CD4-positive, alpha-beta T cell treated with Interleukin-17A for 4 hours (primary cell): ENCODE results near the gene ASPRV1.

Experiments
- DNase-seq: peaks from one replicate; pipeline ENCODE4 v3.0.0-alpha.2; 2020; ENCODE audit warnings: mixed read lengths

ASPRV1 gene

DNA sequence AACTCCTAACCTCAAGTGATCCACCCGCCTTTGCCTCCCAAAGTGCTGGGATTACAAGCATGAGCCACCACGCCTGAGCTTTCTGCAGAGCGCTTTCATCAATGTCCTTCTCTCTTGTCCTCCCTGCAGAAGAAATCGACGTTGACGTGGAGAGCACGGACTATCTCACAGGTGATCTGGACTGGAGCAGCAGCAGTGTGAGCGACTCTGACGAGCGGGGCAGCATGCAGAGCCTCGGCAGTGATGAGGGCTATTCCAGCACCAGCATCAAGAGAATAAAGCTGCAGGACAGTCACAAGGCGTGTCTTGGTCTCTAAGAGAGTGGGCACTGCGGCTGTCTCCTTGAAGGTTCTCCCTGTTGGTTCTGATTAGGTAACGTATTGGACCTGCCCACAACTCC is 23.5 kb downstream of the ASPRV1 start:
- DNase-seq = no peak

DNA sequence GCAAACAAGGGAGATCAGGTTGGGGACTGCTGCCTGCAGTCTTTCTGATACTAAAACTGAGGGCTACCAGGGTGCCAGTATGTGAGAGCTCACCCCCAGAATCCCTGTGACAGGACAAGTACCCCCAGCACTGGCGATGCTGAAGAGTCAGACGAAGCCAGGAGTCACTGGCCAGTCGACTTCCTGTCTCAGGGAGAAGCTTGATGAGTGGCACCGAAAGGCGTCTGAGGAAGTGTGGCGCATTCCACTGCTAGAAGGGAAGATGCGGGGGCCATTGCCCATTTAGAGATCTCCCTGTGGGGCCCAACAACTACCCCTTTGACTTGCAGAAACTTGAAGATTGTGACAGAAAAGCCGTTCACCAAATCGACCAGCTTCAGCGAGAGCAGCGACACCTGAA is 24.5 kb downstream of the ASPRV1 start:
- DNase-seq = no peak

DNA sequence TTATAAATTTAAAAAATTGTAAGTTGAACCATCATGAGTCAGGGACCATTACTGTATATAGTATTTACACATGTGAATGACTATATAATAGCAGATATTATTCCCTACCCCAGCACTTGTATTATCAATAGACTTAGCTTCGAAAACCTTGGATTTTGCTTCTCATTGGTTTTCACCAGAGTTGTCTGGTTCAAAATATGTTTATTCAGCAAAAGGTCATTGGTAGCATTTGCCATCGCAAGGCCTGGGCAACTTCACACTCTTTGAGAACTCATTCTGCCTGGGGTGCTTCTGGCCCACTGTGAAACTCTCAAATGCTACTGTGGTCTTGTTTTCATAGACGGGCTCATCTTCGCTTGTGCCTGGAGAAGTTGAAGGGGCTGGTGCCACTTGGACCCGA is 26.4 kb downstream of the ASPRV1 start:
- no peak for DNase-seq

DNA sequence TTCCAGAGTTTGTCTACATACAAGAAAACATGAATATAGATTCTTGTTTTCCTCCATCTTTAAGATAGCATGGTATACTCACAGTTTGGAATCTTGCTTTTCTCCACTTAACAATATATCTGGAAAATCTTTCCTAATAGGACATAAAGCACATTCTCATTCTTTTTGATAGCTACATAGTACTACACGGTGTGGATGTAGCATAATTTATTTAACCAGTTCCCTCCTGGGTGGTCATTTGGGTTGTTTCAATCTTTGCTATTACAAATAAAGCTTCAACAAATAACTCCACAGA is 26.9 kb downstream of the ASPRV1 start:
- DNase-seq = no peak

DNA sequence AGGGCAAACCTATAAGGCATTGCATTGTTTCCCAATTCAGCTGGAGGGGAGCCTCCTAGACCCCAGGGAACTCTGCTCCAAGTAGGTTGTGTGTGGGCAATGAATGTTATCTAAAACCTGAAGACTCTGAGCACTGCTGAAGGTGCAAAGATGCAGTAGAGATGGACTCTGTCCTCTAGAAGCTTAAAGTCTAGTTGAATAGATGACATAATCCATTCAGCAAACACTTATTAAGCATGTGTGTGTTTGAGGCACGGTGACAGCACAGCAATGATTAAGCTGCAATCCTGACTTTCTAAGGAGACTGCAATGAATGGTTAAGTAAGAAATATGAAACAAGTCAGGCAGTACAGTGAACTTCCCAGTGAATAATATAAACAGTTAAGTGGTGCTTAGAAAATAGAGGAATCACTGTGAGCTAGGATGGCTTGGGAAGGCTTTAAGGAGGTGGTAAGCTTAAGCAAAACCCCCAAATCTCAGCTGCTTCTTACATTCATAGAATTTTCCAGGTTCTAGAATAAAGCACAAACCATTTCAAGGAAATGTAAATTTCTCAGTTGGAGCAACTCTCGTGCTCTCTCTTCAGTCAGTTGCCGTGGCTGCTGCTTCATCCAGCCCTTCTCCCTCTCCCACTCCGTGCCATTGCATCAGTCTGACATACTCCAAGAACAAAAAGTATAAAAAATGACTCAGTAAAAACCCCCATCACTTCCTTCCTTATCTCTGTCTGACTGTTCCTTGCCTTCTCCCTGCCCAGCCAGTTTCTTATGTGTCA is 27.4 kb downstream of the ASPRV1 start:
- no peak for DNase-seq

DNA sequence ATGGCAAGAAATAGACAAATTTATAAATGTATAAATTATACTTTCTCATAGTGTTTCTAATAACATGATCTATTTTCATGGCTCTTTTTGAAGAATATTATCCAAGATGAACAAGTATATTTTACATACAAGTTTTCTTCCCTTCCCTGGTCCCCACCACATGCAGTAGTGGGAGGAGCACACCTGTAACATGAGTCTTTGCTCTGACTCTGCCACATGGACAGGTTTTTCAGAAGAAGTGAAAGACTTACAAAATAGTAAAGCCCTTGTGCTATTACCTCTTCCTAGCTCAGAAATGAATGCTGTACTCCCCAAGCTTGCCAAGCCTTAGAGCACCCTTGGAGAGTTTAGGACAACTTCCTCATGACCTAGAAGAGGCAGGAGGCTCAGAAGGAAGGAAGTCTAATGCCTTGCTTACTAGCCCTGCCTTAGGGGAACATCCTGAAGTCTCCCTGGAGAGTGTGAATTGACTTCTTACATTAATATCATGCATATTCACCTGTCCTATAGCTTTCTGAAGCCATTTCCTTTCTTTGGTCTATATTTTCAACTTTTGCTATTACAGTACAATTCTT is 28.1 kb downstream of the ASPRV1 start:
- DNase-seq = no peak

DNA sequence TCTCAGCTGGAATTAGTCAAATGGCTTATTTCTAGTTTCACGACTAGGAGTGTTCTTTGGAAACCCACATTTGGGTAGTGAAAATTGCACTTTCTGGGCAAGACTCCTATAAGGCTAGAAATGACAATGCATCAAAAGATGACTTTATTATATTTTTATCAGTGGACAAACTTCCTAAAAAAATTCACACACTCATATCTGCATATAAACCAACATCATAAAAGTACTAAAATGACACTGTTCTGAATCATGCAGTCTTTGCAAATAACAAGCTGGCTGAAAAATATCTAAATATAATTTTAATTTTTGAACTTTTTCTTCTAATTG is 28.9 kb downstream of the ASPRV1 start:
- no peak for DNase-seq

DNA sequence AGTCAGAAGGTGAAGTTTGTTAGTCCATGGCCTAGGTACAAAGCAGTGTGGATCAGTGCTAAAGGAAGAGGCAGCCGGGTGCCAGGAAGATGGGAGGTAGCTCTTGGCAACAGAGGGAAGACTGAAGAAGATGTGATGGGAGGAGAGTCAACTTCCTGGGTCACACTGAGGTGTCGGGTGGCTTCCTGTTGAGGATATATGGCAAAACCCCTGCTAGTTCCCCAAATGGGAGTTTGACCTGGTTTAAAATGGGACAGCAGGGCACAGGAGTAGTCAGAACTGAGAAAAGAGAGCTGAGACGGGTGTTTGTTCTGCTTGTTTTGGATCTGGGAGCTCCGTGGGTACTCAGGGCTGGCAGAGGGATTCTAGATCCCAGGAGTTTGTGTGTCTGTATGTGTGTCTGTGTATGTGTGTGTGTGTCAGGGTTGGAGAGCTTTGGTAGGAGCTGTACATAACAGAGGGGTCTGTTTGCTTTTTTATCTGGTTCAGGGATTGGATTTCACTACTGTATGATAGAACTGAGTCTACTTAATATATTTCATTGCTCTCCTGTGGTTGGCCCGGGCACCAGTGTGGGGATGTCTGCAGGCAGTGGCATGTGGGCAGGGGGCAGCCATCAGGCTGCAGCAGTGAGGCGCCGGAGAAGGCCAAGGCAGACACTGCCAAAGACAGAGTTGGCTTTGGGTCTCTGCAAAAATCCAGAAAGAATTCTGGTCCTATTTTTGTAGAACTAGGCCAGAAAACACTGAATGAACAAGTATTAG is 29.4 kb downstream of the ASPRV1 start:
- no peak for DNase-seq

DNA sequence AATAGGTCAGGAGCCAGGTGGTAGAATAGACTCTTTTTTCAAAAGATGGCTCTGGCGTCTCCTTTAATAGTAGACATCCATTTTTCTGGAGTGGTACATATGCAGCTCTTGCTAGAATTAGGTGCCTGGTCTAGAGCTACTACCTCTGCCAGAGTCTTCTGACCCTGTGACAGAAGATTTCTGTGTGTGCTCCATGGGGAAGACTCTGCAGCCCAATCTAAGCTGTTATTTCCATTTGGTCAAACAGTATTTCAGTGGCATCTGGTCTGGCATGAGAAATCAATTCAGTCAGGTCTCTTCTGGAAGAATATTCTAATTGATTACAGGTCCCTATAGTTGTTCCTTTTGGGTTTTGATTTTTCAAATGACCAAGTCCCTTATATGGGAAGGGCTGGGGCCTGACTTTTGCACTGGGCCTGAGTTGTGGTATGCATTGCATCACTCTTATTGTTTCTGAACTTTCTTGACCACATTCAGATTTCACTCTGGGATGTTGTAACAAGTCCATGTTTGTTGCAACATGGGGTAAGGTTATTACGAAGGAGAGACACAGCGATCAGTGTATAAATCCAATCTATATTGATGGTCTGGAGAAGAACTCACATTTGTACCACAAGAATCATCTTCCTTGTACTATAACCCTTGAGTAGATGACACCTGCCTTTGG is 34.4 kb downstream of the ASPRV1 start:
- no peak for DNase-seq

DNA sequence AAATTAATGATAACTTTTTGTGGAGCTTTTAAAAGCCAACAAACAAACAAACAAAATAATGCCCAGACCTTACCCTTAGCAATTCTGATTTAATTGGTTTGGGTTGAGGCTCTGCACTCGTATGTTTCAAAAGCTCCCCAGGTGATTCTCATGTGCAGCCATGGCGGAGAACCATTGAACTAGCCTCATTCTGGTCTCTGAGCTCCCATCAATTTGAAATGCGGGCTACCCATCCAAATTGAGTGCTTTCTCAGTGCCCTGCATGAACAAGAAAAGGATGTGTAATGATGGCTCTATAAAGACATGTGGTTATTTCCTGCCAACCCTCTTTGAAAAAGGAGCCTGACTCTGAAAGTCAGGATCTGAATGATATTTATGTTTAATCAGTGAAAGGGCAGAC is 38.3 kb downstream of the ASPRV1 start:
- no peak for DNase-seq

DNA sequence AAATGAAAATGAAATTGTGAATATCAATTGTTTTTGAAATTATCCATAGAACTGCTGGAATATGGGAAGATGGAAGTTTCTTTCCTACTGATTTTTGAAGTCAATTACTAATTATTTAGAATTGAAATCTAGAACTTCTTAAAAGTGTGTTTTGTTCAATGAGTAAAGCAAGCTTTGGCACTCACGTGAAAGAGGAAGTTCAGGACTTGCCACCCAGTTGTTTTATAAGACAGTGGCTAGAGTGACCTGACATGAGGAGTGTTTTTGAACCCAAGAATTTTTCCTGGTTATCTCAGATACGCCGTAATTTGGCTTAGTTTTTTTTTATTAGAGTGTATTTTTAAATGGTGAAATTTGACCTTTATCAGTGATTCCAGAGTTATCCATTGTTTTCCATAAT is 43.0 kb downstream of the ASPRV1 start:
- no peak for DNase-seq

DNA sequence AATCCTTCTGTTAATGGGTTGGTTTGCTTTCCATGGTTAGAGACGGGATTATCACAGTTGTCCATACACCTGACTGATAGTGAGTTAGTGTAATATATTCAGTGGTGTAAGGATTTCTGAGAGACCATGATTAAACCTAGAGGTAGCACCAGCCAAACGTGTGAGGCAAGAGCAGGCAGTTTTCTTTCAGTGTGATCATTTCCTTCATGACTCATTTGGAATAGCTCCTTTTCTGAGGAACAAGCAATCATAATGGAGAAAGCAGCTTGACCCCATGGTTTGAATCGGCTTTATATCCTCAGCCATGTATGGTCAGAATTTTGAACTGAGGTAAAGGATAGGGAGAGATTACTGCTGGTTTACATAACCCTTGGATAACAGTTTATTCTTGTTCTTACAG is 43.6 kb downstream of the ASPRV1 start:
- no peak for DNase-seq

DNA sequence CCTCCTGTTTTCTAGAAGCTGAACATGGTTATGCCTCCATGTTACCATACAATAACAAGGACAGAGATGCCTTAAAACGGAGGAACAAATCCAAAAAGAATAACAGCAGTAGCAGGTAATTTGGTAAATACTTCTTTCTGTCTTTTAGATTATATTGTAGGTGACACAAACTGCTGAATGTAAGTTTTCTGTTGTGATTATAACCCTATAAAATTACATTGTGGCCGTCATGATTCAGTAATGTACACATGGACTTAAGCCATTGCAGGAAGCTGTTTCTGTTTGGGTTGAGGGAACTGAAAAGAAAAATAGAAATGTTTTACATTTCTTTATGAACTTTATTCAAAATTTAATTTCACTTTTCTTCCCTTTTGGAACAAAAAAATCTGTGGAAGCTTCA is 45.3 kb downstream of the ASPRV1 start:
- DNase-seq = no peak

DNA sequence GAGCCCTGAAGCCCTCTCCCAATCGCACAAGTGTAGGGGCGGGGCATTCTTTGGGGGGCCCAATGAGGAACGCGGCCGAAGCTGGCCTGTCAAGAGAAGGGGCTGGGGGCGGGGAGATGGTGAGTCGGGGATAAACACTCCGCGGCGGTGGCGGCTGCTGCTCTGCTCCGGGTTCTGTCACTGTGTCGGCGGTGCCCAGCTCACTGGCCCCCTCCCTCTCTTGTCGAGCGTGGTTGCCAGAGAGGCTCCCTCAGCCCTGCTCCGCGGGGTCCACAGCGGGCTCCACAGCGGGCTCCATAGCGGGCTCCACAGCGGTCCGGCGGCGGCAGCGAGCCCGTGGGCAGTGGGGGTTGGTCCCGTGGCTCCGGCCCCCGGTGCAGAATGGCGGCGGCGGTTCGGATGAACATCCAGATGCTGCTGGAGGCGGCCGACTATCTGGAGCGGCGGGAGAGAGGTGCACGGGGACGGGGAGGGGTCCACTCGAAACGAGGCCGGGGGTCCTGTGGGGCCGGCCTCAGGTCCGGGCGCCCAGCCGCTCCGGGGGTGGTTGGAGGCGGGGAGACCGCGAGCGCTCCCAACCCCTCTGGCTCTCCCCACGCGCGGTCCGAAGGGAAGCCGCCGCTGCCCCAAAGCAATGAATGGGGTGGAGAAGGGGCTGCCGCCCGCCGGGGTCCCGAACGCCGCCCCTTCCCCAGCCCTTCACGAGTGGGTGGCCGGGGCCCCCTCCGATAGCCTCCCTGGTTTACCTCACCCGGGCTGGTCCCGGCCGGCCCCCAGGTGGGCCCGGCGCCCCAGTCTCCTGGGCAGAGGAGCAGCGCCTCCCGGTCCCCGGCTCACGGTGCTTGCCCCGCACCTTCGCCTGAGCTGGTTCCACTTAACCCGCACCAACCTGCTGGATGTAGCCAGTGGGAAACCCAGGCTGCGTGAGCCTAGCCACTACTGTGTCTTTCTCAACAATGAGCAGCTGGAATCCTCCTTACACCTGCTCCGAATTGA is 46.2 kb downstream of the ASPRV1 start, which contains the start of gene MXD1:
TSS of gene MXD1 (plus strand) at position 160 of the 996 bp plus-strand sequence. CDS start at position 382, 222 bp downstream.
- DNase-seq = peak; percentile 100

DNA sequence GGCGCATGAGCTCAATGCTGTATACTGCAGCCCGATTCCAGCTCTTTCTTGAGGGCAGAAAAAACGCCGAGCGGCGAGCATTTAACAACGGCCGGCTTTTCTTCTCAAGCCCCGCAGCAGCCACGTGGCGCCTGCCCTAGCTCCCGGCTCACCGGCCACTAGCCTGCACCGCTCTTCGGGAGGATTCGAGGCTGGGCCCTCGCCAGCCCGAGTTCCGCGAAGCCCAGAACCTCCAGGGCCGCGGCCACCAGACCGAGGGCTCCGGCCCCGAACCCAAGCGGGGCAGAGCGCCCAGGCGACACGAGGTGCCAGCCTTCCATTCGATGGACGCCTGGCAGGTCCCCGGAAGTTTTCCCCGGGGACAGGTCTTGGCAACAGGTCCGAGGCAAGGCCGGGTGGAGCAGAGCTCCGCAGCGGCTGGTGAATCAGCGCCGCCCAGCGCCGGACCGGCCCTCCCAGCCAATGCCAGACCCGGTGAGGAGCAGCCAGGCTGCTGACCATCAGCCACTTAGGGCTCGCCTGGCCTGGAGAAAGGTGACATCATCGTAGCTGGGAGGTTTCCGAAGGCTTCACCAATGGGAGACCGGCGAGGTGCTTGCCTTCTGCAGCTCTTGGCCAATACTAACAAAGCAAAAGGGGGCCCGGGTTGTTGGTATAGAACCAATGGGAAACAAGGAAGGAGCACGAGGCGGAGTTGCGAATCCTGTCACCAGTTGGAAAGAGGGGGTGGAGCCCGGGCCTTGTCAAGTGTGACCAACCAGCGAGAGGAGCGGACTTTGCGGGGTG is 47.1 kb downstream of the ASPRV1 start:
- peak; percentile 31 for DNase-seq

DNA sequence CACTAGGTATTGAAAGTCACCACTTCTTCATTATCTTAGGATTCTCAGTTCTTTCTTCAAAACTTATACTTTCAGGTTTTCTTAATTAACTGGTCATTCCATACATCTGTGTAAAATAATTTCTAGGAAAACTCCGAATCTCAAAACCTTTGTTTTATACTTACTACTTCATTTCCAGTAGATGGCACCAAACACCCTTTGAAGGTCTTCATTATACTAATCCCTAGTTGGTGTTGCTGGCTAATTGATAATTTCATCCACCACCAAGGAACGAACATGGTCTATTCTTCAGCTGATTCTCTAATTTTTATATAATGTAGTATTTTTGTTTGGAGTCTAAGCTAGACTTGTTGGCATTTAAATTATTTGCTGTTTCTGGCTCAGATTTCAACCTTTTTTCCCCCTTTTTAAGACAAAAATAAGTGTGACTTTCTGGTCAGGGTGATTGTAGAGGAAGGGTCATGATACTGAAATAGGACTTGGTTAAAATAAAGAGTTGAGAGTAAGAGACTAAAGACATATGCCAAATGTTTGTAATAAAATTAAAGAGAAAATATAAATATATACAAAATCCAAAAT is 49.4 kb downstream of the ASPRV1 start:
- no peak for DNase-seq
